Inflammatory macrophage treated with lipopolysaccharide for 4 hours (primary cell): ENCODE results near the gene HMSD.

Experiments
- DNase-seq: peaks from one replicate; pipeline ENCODE4 v3.0.0-alpha.2; 2020

HMSD gene

DNA sequence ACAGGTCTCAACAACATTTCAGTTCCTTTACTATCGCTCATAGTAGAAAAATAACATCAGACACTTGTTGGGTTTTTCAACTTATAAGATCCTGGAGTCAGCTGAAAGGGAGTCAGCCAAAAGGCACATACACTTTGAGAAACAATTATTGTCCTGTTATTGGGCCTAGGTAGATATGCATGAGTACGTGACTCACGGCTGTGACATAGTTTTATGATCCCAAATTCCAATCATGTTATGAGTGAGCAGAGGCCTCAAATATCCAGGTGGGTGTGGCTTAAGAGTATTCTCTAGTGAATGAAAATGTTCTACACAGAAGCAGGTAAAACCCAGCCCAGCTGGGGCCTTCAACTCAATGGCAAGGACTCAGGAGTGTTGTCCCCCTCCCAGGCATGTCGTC lies 47.9 kb downstream of the HMSD start:
- no peak for DNase-seq

DNA sequence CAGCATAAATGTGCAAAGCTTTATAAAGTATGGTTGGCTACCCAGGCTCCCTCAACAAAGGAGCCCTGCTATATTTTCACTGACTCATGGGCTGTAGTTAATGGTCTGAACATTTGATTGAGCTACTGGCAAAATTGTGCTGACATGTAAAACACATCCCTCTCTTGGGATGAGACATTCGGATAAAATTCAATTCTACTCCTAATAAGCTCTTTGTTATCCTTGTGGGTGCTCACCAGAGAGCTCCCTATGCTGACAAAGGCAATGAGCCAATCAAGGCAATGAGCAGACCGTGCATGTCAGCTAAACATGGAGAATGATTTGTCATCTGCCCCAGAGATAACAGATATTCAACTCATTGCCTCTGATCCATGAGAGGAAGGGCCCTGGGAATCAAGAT lies 48.5 kb downstream of the HMSD start:
- no peak for DNase-seq

- DNase-seq, result no peak
Measured at GRCh38 chr18:63999871-64000270, 50.8 kb downstream of the HMSD start.

DNA sequence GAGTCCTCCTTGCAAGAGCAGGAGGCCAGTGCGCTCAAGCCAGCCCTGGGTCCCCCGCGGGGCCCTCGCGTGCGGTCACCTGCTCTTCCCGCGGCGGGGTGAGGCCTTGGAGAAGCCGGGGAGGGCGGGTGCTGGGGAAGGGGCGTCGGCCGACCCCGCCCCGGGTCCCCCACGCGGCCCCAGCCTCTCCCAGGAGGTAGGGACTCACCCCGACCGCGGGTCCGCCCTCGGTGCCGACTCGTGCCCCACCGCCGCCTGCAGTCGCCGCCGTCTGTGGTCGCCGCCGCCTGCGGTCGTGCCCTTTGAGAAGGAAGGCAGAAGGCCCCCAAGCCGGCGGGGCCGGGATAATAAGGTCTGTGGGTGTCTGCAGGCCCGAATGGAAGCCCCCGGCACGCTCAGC lies 53.5 kb downstream of the HMSD start:
- DNase-seq, result no peak

GRCh38 chr18:64009305-64009704 lies 60.2 kb downstream of the HMSD start:
- DNase-seq, result no peak
